Ecto neural progenitor cell (in vitro differentiated cells): Measurements from ENCODE around the gene FAM124A.
"Not testable (repeated sequence)": the region's sequence is repeated elsewhere in the genome, so short reads cannot be mapped to it uniquely, and the experiment has no call there.

Source experiments
- DNase-seq: peaks from one replicate; pipeline ENCODE4 v3.0.0-alpha.2; 2018; ENCODE audit warnings: low spot score

Gene FAM124A

DNA sequence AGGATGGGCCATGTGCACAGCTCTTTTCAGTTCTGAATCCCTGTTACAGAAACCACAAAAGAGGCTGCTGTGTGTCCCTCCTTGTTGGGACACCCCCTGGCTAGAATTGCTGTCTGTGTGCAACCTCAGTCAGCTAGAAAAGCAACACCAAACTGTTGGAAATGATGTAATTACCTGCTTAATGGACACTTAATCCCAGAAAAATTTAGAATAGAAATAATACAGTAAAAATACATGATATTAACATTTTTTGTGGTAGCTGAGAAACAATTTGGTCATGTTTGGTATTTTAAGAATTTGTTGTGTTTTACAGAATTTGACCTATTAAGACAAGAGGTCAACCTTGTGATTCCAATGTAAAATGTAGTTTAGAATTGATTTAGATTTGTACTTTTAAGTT lies 46.8 kb downstream of the FAM124A start:
- DNase-seq, result no peak

DNA sequence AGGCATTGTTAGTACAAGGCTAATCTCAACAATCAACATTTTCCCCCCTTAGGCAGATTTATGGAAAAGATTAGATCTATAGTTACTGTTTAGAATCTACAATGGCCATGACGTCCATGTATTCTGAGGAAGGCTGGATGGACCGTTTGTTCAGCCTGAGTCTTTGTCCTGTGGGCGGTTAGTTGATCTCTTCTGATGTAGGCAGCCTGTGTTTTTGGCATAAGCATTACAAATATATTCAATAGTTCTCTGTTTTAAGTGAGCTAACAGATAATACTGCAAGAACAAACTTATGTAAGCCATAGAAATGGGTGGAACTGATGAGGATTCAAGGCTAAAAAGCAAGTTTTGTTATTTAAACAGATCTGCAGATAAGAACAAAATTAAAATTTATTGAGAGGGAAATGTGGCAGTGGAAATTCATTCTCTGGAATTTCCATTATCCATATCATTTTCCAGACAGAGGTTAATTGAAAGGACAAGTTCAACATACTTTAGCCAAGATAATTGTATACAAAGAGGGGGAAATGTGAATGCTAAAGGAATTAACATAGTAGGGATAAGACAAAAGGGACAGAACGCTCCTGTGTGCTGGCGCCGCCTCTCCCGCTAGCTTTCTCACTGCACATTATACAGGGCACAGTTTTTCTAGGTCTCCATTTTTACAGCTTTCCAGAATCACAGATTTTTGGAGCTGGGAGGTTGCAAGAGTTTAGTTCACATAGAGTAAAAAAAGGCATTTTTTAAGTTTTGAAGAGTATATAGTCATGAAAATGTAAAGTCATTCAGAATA lies 48.6 kb downstream of the FAM124A start:
- no peak for DNase-seq

DNA sequence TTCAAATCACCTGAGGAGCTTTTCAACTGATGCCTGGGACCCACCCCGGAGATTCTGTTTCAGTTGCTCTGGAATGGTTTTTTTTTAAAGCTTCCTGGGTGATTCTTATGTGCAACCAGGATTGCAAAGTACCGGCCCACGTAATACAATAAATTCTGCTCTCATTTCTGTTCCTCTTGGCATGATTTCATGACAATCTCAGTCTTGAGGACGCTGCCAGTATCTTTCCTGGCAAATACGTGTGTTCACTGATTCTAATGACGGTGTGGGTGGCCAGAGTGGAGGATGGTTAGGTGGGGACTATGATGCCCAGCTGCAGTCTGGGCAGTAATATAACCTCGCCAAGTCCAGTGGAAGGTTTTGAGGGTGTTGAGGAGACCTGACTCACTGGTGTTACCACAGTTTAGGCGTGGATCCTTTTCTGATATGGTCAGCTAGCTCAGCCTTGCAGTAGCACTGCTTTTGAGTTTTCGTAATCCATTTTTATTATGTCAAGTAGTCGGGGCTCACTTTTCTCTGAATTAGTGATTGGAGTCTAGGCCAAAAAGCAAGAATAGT lies 49.4 kb downstream of the FAM124A start:
- no peak for DNase-seq

DNA sequence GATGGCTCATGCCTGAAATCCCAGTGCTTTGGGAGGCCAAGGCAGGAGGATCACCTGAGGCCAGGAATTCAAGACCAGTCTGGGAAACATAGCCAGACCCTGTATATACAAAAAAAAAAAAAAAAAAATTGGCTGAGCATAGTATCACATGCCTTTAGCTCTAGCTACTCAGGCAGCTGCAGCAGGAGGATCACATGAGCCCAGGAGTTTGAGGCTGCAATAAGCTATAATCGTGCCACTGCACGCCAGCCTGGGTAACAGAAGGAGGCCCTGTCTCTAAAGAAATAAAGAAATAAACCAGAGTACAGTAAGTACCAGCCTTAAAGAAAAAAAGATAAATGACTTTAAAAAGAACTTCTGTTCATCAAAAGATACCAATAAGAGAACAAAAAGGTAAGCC lies 52.9 kb downstream of the FAM124A start:
- DNase-seq, result no peak

DNA sequence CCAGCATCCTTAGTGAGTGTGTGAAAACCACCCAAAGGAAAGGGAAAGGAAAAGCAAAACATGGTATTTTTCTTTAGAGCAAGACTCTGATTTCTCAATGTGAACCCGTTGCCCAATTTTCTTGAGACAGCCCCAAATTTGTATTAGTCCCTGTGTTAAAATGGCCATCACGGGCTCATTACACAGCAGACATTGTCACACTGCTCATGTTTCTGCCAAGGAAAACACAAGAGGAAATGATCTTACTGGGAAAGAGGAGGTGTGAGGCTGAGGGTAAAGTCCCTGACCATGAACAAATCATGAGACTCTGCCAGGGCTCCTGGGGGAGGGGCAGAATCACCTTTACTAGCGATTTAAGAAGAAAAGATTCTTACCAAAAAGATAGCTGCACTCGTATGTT lies 54.4 kb downstream of the FAM124A start:
- DNase-seq, result no peak

DNA sequence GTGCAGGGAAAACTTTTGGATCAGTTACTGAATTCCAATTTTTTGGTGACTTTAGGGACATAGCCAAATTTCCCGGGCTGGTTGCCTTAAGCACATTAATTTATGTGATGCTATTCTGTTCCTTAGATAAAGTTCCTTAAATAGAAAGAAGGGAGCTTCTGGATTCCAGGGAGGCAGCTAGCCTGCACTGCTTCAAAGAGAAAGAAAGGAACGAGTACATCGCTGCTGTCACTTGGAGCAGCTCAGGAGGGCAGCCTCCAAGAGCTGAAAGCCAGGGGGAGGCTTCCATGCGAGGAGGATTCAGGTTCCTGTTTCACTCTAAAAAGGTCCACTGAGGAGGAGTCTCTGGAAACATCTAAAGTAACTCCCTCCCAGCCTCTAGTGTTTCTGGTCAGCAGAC lies 55.7 kb downstream of the FAM124A start:
- no peak for DNase-seq

DNA sequence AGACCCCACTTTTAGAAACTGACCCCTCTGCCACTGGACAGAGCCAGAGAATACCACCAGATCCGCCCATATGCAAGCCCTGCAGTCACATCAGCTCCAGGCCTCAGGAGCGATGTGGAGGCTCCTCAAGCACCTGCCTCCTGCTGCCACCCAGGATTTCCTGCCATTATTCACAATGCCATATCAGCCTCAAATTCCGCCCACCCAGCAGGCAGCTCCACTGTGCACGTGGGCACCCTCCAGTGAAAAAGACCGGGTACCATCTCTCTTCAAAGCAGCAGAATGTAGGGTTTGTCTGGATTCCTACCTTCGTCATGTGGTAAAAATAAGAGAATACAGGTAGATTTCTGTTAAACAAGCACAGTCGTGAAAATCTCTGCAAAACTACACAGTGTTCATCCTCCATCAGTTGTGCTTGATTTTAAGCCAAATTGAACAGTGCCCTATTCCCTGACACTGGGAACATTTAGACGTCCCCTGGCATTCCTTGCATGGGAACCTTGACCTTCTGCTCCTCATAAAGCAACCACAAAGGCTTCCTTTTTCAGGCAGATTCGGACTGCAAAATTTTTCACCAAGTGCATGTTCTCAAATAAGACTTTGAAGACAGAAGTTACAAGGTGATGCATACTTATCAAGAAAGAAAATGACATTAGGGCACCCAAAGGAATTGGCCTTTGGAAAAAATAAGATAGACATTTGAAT lies 56.4 kb downstream of the FAM124A start:
- DNase-seq, result no peak

DNA sequence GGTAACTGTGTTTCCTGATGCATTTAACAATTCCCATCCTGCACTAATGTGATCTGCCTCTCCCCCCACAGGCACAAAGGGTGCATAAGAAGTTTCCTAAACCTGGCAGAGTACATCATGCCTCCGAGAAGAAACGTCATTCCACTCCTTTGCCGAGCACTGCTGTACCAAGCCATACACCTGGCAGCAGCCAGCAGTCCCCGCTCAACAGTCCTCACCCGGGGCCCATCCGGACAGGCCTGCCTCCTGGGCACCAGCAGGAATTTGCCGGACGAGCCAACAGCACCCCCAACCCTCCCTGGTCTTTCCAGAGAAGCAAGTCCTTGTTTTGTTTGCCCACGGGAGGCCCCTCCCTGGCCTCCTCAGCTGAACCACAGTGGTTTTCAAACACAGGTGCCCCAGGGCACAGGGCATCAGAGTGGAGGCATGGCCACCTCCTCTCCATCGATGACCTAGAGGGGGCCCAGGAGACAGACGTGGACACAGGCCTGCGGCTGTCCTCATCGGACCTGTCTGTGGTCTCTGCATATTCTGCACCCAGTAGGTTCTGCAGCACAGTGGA lies 58.3 kb downstream of the FAM124A start:
- no peak for DNase-seq

DNA sequence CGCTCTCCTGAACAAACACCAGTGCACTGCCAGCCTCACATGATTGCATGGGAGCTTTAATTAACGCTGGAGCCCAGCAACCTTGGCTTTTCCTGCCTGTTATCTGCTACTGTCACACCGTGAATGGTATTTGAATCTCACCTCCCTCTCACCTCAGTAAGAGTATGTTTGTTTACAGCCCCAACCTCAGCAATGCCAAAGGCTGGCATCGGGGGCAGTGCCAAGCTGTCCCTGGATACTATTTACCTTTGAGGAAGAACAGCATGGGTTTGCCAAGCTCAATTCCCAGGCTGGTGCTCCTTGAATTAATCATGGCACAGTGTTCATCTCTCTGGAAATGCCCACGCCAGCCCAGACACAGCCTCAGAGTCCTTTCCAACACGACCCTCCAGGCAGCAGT lies 60.1 kb downstream of the FAM124A start:
- no peak for DNase-seq

DNA sequence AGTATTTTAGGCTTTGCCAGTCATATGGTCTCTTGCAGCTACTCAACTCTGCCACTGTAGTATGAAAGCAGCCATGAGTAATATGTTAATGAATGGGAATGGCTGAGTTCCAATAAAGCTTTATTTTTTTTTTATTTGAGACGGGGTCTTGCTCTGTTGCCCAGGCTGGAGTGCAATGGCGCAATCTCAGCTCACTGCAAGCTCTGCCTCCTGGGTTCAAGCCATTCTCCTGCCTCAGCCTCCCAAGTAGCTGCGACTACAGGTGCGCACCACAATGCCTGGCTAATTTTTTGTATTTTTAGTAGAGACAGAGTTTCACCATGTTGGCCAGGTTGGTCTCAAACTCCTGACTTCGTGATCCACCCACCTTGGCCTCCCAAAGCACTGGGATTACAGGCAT lies 60.7 kb downstream of the FAM124A start:
- not testable (repeated sequence) for DNase-seq

DNA sequence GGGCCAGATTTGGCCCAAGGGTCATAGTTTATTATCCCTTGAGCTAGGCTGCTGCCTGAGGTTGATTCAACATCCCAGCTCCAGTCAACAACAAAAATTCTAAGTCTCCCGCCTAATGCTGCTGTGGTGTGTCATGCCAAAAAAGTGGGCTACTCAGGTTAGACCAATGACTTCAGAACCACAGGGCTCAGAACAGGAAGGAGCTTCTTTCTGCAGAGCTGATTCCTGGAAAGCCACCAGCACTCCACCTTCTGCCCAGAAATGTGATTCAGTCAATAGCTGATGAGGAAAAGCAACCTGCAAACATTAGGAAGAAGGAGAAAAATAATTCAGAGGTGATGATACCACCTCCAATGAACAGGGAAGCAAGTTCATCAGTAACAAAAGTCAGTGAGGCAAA lies 61.2 kb downstream of the FAM124A start:
- no peak for DNase-seq

DNA sequence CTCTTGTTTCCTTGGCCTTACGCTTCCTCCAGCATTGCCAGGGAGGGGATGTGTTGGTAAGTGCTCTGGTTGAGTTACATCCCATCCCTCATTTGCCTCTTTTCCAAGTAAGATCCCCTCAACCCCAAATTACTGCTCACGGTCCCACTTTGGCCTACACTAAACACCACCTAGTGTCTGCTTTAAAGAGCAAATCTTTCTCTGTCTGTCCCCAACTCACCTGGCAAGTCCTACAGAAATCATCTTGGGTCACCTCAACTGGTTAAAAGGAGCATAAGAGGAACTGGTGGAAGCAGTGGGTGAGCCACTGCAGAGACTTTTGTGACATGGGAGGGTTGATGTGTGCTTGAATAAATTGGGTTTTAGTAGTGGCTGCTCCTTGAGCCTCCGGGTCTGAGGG lies 62.1 kb downstream of the FAM124A start:
- DNase-seq, result no peak

DNA sequence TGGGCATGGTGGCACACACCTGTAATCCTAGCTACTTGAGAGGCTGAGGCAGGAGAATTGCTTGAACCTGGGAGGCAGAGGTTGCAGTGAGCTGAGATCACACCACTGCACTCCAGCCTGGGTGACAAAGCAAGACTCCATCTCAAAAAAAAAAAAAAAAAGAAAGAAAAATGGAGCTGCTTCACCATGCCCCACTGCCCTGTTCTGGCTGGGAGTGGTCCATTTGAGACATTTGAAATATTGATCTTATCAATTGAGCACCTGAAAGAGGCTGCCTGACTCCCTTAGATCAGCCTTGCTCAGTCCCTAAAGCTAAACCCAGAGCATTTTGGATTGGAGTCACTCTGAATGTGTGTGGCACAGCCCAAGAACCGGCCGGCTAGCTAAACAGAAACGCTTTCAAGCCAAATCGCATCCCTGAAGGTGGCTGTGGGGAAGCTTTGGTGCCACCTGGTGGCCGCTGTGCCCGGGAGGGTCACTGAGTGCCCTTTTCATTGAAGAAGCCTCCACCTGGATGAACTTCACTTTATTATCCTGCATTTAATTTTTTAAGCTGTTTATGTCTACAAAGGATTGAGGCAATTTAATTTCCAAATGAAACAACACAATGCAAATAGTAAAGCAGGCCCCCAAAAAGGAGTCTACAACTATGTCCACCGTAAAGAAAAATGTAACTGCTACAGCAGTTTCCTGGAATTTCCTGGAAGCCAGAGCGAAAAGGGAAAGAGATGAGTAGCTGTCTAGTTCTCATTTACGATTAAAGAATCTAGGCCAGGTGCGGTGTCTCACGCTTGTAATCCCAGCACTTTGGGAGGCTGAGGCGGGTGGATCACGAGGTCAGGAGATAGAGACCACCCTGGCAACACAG lies 64.2 kb downstream of the FAM124A start:
- peak; percentile 86 for DNase-seq

DNA sequence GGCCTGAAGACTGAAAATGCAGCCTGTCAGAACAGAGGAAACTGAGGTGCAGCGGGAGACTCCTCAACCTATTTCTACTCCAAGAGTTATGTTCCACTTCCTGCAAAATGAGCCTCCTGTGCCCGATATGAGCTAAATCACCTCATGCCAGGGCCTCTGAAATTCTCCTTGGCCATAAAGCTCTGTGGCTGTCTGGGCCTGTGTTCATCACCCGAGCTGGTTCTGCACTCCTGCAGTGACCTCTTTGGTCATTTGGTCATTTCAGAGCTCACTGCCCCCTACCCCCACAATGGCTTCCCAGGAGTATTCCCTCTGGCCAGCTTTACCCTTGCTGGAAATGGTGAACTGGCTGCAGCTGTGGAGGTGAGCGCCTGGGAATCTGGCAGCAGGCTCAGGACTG lies 65.6 kb downstream of the FAM124A start:
- no peak for DNase-seq

DNA sequence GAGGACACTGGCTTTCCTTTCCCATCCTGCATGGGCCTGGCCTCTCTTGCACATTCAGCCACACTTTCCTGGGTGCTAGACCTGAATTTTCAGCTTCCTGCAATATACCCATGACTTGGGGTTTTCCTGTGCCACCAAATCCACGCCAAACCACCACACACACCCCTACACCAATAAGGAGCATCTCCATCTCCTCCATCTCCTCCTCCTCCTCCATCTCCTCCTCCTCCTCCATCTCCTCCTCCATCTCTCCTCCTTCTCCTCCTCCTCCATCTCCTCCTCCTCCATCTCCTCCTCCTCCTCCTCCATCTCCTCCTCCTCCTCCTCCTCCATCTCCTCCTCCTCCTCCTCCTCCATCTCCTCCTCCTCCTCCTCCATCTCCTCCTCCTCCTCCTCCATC lies 66.1 kb downstream of the FAM124A start:
- DNase-seq, result not testable (repeated sequence)

DNA sequence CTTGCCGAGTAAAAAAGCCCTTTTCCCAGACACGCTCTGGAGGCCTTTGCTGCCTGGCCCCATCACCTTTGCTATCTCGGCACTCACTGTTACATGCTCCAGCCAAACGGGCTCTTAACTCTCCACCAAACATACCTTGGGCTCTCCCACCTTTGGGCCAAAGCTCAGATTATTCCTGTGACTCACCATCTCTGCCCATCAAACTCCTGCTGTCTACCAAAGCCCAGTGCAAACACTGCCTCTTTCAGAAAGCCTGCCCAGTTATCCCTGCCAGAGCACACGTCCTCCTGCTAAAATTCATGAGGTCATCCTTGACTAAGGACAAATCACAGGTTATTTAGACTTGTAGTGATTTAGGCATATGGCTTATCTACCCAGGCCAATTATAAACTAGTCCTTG lies 69.1 kb downstream of the FAM124A start:
- DNase-seq, result no peak

DNA sequence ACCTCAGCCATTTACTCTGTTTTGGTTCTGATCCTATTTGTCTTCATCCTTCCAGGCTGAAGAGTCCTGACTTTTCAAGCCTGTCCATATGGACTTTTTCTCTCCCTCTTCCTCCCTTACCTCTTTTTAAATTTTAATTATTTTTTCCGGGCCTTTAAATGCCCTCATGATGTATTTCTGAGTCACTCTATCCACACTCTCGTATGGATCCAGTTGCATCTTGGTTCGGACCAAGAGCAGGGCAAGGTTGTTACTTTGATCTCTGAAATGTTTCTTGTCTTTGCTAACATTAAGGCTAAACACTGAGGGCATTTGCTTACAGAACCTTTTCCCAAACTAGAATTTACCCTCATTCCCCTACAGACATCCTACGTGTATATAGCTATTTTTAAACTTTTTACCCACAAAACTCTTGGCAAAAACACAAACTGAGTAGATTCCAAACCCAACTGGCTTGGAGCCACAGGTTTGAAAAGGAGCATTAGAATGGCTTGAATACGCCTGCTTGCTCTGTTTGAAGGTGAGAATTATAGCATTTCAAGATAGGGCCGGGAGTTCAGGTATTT lies 69.9 kb downstream of the FAM124A start:
- no peak for DNase-seq

DNA sequence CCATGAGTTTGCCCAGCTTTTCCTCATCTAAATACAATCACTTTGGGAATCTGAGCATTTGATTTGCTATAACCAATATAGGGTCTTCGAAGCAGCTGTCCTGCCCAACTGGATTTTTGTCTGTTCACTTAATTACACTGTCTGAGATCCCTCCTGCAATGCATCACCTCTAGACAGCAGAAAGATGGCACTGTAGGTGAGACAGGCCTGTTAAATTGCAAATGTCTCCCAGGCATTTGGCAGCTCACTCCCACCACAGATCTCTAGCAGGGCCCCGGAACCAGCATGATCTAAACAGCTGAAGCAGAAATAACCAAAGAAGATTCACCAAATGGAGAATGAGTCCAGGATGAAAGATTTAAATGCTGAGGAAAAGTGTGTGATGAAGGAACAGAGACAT lies 75.4 kb downstream of the FAM124A start:
- no peak for DNase-seq

DNA sequence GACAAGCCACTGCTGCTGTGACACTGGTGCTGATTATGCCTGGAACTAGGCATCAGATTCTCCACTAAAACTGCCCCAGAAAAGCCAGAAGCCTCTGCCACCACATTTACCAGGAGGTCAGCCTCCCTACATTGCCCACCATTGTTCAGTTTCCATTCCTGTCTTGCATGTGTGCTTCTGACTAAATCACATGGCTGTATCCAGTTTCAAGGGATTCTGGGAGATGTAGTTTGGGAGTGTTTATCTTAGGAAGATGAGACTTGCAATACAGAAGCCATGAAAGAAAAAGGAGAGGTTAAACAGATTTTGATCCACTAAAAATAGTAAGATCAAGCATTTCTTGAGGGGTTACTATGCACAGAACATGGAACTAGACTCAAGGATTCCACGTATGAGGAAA lies 76.6 kb downstream of the FAM124A start:
- no peak for DNase-seq

DNA sequence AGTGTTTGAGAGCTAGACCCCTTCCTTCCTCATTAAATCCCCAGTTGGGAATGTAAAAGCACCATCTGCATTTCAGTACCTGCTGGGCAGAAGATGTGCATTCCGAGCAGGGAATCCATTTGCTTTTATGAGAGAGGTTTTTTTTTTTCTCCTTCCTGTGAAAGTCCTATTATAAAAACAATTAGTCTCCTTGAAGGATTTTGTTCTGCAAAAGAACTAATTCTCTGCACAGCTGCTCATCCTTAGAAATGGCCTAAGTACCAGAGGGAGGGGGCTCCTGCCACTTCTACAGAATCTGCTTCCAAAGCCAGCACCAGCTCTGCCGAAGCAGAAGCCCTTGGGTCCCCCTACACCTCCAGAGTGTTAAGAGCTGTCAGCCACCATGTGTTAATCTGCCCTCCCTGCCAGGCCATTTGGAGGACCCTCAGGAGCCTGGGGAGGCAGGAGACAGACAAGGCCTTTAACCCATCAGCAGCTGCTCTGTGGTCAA lies 80.9 kb downstream of the FAM124A start:
- peak; percentile 71 for DNase-seq

DNA sequence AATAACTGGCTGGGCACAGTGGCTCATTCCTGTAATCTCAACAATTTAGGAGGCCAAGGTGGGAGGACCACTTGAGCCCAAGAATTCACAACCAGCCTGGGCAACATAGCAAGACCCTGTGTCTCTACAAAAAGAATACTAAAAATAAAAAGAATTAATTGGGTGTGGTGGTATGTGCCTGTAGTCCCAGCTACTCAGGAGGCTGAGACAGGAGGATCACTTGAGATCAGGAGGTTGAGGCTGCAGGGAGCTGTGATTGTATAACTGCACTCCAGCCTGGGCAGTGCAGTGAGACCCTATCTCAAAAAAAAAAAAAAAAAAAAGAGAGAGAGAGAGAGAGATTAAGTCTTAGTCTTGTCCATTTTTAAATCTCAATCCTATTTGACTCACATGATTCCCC lies 81.7 kb downstream of the FAM124A start:
- no peak for DNase-seq
